Peyer's patch (tissue), 4 donors: Measurements from ENCODE around the gene RPTOR. TPM values are rescaled to one million over a fixed set of nuclear protein-coding genes. Genes with fewer than 3 reads are reported as not detected.

ENCODE experiments used
- DNase-seq, 3 donors: peaks; one replicate each; pipeline ENCODE4 v3.0.0-alpha.2; 2017 to 2019
- H3K27ac ChIP-seq, 4 donors: fragments of 200-600 bp; sonication (generic); one replicate each; pipeline ENCODE4 v1.5.1; 2016 to 2019
- H3K27me3 ChIP-seq, 2 donors: fragments of 200-600 bp; sonication (generic); one replicate each; pipeline ENCODE4 v1.5.1; 2019
- H3K36me3 ChIP-seq, 3 donors: fragments of 200-600 bp; sonication (generic); one replicate each; pipeline ENCODE4 v1.5.1; 2016 to 2019
- H3K4me1 ChIP-seq, 4 donors: fragments of 200-600 bp; sonication (generic); one replicate each; pipeline ENCODE4 v1.5.1; 2016 to 2019
- H3K4me3 ChIP-seq, 4 donors: fragments of 200-600 bp; sonication (generic); 1 replicate in 3 of 4; 2 replicates in 1 of 4; pipeline ENCODE4 v1.5.1; 2016 to 2019; ENCODE audit warnings: mild to moderate bottlenecking in 1 of 4
- H3K9me3 ChIP-seq, 4 donors: fragments of 200-600 bp; sonication (generic); one replicate each; pipeline ENCODE4 v1.5.1; 2016 to 2019; ENCODE audit warnings: mild to moderate bottlenecking in 1 of 4
- POLR2A ChIP-seq, 2 donors: fragments of 450-650 bp; IDR thresholded peaks; one replicate each; pipeline ENCODE4 v1.5.1; 2017; ENCODE audit warnings: antibody characterized with exemption in 2 of 2, mild to moderate bottlenecking in 2 of 2, moderate library complexity in 2 of 2
- total RNA-seq, 4 donors: library from RNA; depleted of rRNA; stranded (reverse); fragments of >200 nt; gene quantifications; one replicate each; pipeline ENCODE4 v1.1.0, GENCODE V29; 2016
- TF ChIP-seq, protein P1 (sequence below), 6 experiments: fragments of 450-650 bp in 4 of 6; fragments of 200-600 bp in 2 of 6; sonication (generic) in 1 of 6; IDR thresholded peaks; one replicate each; pipeline ENCODE4 v1.5.1; 2017 to 2019; ENCODE audit warnings: antibody characterized with exemption in 6 of 6, mild to moderate bottlenecking in 3 of 6, moderate library complexity in 1 of 6

The RPTOR gene
- total RNA-seq, 4 donors from 2014 or later, result 42.4 to 73.6 (median 64.2) TPM

DNA sequence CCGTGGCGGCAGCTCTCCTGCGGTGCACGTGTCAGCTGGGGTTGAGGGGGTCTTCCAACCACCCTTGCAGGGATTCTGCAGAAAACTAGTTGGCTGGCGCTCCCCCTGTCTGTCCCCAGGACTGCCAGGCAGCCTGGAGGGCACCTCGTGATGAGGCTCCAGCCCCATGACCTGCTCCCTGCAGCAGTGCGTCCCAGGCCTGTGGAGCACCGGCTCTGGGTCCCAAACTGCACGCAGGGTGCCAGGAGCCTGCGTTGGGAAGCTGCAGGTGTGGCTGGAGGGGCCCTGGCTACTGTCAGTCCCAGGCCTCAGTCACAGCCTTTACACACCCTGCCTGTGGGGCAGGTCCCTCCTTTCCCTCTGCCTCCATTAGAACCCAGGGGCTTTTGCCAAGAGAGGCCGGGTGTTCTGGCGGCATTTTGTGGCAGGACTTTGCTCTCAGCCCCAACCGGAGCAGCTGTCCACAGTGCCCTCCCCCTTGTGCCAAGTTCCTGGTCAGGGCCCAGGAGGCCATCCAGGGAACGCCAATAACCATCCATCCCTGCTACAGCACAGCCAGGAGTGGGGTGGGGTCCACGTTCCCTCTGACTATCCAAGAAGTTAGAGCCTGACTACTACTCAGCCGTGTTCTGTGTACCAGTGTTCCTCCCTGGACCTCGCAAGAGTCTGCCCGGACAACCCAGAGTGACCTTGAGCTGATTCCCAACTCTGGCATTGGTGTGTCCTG, 456.2 kb downstream of the RPTOR start:
- Histone ChIP-seq H3K4me1 (peaks cover 0 to 49% (median 12%) of the 10 kb centered on the region in 4 donors), H3K9me3 (no peaks in the 10 kb centered on the region), H3K4me3 (no peak overlapping the region), H3K36me3 (peaks cover 0 to 44% (median 0%) of the 10 kb centered on the region in 3 donors), H3K27me3 (peaks cover 0 to 13% of the 10 kb centered on the region in 2 donors), H3K27ac (no peak overlapping the region)
- TF ChIP-seq, protein P1, sequence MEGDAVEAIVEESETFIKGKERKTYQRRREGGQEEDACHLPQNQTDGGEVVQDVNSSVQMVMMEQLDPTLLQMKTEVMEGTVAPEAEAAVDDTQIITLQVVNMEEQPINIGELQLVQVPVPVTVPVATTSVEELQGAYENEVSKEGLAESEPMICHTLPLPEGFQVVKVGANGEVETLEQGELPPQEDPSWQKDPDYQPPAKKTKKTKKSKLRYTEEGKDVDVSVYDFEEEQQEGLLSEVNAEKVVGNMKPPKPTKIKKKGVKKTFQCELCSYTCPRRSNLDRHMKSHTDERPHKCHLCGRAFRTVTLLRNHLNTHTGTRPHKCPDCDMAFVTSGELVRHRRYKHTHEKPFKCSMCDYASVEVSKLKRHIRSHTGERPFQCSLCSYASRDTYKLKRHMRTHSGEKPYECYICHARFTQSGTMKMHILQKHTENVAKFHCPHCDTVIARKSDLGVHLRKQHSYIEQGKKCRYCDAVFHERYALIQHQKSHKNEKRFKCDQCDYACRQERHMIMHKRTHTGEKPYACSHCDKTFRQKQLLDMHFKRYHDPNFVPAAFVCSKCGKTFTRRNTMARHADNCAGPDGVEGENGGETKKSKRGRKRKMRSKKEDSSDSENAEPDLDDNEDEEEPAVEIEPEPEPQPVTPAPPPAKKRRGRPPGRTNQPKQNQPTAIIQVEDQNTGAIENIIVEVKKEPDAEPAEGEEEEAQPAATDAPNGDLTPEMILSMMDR (IDR thresholded peaks at IDR 0.05), result no peak
- TF ChIP-seq POLR2A (IDR thresholded peaks at IDR 0.05), result no peak
- DNase-seq, result no peak

- Histone ChIP-seq H3K4me1 (peaks cover 0 to 49% (median 12%) of the 10 kb centered on the region in 4 donors), H3K4me3 (no peak overlapping the region), H3K27me3 (peaks cover 0 to 13% of the 10 kb centered on the region in 2 donors), H3K9me3 (no peaks in the 10 kb centered on the region), H3K27ac (peak overlapping the region in 1 of 4 donors; percentile 32), H3K36me3 (peaks cover 0 to 32% (median 0%) of the 10 kb centered on the region in 3 donors)
- no peak for TF ChIP-seq POLR2A (IDR thresholded peaks at IDR 0.05)
- TF ChIP-seq, protein P1 (IDR thresholded peaks at IDR 0.05), result no peak
- peak in 1 of 3 donors; percentile 46 for DNase-seq
These were observed 457.4 kb downstream of the RPTOR start for GRCh38 chr17:81002013-81002384.

- H3K27me3 ChIP-seq, result peaks cover 0 to 13% of the 10 kb centered on the region in 2 donors
- H3K27ac ChIP-seq, result peak overlapping the region in 2 of 4 donors; percentile 18 to 32
- H3K36me3 ChIP-seq, result peaks cover 0 to 25% (median 0%) of the 10 kb centered on the region in 3 donors
- no peaks in the 10 kb centered on the region for H3K9me3 ChIP-seq
- peak in 2 of 3 donors; percentile 85 to 87 for DNase-seq
- peaks cover 0 to 49% (median 12%) of the 10 kb centered on the region in 4 donors for H3K4me1 ChIP-seq
- TF ChIP-seq, protein P1 (IDR thresholded peaks at IDR 0.05), result no peak
- TF ChIP-seq POLR2A (IDR thresholded peaks at IDR 0.05), result no peak
- no peak overlapping the region for H3K4me3 ChIP-seq
These were observed 458.0 kb downstream of the RPTOR start for GRCh38 chr17:81002409-81003361.

GRCh38 chr17:81003711-81004475, 459.3 kb downstream of the RPTOR start:
- no peak for TF ChIP-seq POLR2A (IDR thresholded peaks at IDR 0.05)
- TF ChIP-seq, protein P1 (IDR thresholded peaks at IDR 0.05), result no peak
- Histone ChIP-seq H3K27me3 (peaks cover 0 to 13% of the 10 kb centered on the region in 2 donors), H3K9me3 (no peaks in the 10 kb centered on the region), H3K4me3 (peak overlapping the region in 3 of 4 donors; percentile 28 to 43 (median 40)), H3K4me1 (peaks cover 0 to 49% (median 12%) of the 10 kb centered on the region in 4 donors), H3K27ac (no peak overlapping the region), H3K36me3 (peaks cover 0 to 13% (median 0%) of the 10 kb centered on the region in 3 donors)
- peak in 1 of 3 donors; percentile 56 for DNase-seq

- DNase-seq, result no peak
- Histone ChIP-seq H3K9me3 (no peaks in the 10 kb centered on the region), H3K36me3 (no peaks in the 10 kb centered on the region), H3K27ac (no peak overlapping the region), H3K4me3 (no peak overlapping the region), H3K27me3 (peaks cover 0 to 13% of the 10 kb centered on the region in 2 donors), H3K4me1 (peaks cover 0 to 30% (median 11%) of the 10 kb centered on the region in 4 donors)
- no peak for TF ChIP-seq POLR2A (IDR thresholded peaks at IDR 0.05)
- TF ChIP-seq, protein P1 (IDR thresholded peaks at IDR 0.05), result no peak
These were observed 462.3 kb downstream of the RPTOR start for GRCh38 chr17:81006891-81007290.
